Left hindlimb (tissue), 1 donor: Measurements from ENCODE around the gene SNRPD2.
A peak's percentile ranks its signal among the peaks of the same experiment; 100 is the strongest.
"Not testable (repeated sequence)": the region's sequence is repeated elsewhere in the genome, so short reads cannot be mapped to it uniquely, and the experiment has no call there.

Source experiments
- DNase-seq: peaks from one replicate; pipeline ENCODE4 v3.0.0-alpha.2; 2018

Gene SNRPD2

DNA sequence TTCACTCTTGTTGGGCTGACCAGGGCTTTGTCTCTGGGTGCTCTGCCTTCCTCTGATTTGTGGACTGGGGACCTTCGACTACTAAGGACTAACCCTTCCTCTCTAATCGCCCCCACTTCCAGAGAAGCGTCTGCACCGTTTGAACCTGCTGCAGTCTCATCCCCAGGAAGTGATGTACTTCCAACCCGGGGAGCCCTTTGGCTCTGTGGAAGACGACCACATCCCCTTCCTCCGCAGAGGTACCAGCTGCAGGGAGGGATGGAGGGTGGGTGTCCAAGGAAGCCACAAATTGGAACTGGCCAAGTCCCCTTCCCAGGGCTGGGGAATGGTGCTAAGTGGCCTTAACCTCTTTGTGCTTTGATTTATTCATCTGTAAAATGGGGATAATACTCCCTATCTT is 9.9 kb upstream of the SNRPD2 start:
- DNase-seq: no peak

DNA sequence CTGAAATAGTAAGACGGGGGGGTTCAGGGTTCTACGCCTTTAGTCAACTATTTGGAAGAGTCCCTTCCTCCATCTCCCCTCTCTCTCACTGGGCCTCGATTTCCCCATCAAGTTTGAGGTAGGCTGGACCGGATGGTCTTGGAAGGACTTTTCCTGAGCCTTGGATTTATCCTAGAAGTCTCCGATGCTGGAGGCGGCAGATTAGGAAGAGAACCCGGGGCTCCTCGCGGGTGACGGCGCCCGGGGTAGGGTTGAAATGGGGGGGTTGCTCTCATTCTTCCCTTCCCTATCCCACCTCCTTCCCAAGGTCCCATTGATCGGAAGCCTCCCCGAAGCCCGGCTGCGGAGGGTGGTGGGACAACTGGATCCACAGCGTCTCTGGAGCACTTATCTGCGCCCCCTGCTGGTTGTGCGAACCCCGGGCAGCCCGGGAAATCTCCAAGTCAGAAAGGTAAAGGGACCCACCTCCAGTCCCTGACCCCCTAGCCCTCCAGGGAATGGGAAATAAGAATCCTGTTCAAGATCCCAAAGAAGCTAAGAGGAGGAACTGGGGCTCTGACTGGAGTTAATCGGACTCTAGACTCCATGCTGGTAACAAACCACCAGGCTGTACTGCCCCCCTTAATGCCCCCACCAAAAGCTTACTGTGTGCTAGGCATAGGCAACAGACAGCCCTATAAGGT is 1.5 kb upstream of the SNRPD2 start:
- DNase-seq: peak; percentile 77

DNA sequence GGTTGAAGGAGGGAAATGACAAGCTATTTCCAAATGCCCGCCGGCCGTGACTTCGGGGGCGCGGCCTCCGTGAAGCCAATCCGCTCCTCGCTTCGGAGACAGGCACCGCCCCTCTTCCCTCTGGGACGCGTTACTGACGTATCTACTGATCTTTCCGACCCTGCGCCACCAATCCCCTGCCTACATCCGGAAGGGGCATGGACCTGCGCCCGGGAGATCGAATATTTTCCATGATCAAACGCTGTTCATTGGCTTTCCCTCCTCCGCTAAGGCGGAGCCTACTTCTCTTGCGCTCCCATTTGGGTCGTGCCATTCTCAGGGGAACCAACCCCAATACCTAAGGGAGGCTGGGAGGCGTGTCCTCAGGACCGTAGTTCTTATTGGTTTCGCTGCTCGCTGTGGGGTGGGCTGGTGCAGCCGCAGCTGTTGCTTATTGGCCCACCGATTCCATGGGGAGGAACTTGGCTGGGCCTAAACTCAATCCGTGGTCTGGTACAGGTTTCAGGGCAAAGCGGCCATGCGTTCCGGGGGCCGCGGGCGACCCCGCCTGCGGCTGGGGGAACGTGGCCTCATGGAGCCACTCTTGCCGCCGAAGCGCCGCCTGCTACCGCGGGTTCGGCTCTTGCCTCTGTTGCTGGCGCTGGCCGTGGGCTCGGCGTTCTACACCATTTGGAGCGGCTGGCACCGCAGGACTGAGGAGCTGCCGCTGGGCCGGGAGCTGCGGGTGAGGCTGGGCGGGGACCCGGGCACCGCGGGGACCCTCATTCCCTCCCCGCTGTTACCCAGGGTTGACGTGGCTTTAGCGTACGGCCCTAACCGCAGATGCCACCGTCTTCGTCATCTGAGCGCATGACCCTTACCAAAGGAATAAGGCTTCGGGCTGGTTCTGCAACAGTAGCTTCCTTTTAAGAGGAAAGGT is 693 bp upstream of the SNRPD2 start, which contains the start of gene QPCTL:
QPCTL (plus strand) TSS at position 480 of the 919 bp plus-strand sequence; CDS start at position 518, 38 bp downstream.
- peak; percentile 97 for DNase-seq

DNA sequence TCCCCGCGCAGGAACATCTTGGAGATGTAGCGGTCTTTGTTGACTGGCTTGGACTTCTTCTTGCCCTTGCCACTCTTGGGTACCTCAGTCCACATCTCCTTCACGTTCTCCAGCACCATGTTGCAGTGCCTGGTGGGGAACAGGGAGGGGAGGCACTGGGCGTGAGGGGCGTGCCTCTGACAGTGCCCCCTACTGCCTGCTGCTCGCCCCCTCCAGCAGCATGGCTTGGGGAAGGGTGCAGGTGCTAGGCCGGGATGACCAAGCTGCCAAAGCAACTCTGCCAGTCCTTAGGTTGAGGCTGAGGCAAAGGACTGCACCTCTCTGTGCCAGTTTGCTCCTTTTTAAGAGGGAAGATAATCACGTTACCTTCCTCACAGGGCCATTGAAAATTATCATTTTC is 4.2 kb downstream of the SNRPD2 start:
- no peak for DNase-seq

DNA sequence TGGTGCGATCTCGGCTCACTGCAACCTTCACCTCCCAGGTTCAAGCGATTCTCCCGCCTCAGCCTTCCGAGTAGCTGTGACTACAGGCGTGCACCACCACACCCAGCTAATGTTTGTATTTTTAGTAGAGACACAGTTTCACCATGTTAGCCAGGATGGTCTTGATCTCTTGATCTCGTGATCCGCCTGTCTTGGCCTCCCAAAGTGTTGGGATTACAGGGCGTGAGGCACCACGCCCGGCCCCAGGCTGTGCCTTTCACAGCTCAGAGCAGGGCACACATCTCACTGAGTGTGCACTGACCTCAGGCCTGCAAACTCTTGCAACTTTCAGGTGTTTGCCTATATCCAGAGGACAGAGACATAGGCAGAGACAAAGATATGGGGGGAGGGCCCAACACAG is 6.7 kb downstream of the SNRPD2 start:
- DNase-seq: not testable (repeated sequence)

DNA sequence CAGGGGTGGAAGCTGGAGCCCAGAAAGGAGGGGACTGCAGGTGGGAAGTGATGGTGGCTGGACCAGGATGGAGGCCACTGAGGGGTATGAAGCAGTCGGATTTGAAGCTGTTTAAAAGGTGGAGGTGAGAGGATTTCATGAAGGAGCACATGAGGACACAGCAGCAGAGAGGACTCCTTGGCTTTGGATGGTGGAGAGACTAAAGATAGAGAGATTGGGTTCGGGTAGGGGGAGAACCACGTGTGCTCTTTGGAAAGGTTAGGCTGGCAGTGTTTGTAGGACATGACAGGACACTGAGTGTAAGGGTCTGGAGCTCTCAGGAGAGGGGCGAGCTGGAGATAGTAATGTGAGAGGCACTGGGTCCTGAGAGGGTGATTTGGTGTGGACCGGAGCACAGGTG is 8.8 kb downstream of the SNRPD2 start:
- DNase-seq: no peak

DNA sequence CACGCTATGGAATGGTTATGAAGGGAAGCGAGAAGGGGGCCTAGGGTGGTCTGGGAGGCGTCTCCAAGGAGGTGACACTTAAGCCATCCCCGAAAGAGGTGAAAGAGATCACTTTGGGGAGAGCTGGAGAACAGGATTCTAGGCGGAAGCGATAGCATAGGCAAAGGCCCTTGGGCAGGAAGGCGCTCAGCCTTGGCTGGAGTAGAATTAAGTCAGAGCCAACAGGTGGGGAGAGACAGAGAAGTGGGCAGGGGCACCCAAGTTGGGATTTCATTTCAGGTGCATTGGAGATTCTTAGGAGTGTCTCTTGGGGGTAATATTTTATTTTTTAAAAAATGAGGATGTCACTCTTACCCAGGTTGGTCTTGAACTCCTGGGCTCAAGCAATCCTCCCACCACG is 9.6 kb downstream of the SNRPD2 start:
- no peak for DNase-seq

DNA sequence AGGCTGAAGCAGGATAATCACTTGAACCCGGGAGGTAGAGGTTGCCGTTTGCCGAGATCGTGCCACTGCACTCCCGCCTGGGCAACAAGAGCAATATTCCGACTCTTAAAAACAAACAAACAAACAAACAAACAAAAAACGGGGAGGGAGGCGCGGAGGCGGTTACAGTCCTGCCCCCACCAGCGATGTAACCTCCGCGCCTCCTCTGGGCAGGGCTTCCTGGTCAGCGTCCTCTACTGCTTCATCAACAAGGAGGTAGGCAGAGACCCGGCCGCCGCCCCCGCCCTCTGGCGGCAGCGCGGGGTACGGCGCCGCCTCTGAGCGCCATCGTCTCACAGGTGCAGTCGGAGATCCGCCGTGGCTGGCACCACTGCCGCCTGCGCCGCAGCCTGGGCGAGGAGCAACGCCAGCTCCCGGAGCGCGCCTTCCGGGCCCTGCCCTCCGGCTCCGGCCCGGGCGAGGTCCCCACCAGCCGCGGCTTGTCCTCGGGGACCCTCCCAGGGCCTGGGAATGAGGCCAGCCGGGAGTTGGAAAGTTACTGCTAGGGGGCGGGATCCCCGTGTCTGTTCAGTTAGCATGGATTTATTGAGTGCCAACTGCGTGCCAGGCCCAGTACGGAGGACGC is 10.2 kb downstream of the SNRPD2 start:
- DNase-seq: peak; percentile 83

DNA sequence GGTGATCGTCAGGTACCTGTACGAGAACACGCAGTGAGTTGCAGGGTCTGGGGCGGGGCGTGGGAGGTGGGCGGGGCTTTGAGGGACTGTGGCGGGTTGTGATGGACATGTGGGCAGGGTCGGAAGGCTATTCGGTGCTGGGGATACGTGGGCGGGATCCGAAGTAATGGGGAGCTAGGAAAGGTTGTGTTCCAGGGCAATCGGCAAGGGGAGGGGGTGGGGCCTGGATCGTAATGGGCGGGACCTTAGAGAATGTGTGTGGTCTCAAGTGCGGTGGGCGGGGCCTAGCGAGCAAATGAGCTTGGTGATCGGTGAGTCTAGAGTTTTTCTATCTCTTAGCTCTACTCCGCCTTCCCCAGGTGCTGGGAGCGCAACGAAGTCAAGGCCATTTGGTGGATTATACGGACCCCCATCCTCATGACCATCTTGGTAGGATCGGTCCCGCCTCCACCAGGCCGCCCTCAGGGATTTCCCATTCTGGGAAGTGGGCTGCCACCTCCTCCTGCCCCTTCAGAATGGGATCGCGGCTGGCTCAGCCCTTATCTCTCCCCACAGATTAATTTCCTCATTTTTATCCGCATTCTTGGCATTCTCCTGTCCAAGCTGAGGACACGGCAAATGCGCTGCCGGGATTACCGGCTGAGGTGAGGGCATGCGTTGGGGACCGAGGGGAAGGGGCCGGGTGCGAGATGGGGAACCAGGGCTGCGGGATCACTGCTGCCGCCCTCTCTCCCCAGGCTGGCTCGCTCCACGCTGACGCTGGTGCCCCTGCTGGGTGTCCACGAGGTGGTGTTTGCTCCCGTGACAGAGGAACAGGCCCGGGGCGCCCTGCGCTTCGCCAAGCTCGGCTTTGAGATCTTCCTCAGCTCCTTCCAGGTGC is 14.2 kb downstream of the SNRPD2 start:
- peak; percentile 62 for DNase-seq

DNA sequence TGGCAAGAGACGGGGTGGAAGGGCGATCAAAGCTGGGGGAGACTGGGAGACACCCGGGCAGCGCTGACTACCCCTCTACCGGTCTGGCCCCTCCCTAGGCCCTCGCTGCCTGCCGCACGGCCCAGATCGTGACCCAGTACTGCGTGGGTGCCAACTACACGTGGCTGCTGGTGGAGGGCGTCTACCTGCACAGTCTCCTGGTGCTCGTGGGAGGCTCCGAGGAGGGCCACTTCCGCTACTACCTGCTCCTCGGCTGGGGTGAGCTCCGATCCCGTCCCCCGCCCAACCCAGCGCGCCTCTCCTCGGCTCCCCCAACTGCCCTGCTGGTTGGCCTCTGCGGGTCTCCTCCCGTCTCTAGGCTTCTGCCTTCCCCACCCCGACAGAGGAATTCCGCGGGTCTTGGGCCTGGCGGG is 14.9 kb downstream of the SNRPD2 start:
- DNase-seq: no peak

DNA sequence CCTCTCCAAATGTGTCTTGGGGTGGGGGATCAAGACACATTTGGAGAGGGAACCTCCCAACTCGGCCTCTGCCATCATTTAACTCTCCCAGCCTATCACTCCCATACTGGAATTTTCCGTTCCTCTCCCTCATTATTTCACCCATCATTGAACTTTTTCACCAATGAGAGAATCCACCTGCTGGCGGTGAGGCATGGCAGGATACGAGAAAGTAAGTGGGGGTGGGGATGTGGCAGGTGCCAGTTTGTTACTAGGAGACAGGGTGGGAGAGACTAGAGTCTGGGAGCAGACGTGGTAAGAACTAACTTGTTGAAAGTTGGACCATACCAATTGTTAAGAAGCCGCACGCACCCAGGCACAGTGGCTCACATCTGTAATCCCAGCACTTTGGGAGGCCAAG is 16.8 kb downstream of the SNRPD2 start:
- DNase-seq: no peak

DNA sequence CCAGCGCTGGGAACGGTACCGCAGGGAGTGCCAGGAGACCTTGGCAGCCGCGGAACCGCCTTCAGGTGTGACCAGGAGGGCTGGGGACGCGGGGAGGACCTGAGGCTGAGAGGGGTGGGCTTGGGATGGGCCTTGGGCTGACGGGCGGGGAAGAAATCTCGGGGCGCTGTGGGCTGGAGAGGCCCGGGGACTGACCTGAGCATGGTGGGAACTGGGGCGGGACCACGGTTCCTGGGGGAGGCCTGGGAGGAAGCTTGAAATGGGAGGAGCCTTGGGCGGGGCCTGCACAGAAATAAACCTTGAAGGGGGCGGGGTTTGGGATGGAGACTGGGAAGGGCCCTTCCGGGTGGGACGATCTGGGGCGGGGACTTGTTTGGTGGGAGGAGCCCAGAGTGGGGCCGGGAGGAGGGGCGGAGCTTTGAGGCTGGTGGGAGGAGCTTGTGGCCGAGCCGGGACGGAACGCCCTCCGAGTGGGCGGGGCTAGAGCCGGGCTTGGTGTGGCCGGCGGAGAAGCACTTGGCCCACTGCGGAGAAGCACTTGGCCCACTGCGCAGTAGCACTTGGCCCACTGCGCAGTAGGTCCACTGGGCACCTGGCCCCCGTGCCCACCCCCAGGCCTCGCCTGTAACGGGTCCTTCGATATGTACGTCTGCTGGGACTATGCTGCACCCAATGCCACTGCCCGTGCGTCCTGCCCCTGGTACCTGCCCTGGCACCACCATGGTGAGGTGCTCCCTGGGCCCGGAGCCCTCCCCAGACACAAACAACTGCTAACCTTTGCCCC is 20.9 kb downstream of the SNRPD2 start:
- DNase-seq: peak; percentile 55

DNA sequence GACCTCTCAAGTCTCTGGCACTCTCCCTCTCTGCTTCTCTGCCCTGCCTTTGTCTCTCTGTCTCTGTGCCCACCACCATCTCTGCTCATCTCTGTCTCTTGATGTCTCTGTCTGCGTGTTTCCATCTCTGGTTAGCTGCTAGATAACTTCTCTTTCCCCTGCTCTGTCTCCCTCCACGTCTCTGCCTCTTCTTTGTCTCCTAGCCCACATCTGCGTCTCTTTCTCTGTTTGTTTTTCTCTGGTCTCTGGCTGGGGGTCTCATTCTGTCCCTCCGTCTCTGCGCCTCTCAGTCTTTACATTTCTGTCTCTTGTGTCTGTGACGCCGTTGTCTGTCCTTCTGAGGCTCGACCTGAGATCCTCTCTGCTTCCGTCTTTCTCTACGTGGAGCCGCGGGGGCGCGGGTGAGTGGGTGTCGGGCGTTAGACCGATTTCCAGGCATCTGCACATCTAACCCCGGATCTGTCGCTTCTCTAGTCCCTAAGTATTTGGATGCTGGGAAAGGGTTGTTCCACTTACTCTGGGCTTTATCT is 23.3 kb downstream of the SNRPD2 start:
- no peak for DNase-seq

DNA sequence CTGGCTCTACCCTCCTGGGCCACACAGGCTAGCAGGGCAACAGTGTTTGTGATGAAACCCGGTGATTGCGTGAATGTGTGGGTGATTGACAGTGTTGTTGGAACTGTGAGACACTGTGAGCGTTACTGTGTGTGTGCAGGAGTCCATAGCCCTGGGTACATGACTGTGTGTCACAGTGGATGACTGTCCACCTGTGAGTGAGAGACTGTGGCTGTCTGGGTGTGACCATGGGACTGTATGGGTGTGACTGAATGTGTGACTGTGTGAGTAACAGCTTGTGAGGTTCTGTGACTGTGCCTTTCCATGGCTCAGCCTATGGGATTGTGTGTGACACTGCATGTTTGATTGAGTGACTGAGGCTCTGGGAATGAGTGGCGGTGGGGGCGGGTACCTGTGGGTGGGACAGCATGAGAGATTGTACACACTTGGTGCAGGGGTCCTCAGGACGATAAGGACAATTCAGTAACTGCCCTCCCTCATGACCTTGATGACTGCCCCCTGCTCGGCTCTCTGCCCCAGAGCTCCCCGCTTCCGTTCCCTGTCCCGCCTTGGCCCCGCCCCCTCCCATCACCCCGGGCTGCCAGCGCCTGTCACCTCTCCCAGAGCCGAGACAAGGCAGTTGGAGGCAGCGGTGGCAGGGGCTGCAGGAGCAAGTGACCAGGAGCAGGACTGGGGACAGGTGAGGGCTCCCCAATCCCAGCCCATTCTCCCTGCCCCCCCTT is 24.0 kb downstream of the SNRPD2 start, which contains the start of gene GIPR:
GIPR (plus strand) TSS at position 602 of the 722 bp plus-strand sequence. CDS start 1,300 bp downstream, outside the sequence.
- no peak for DNase-seq

DNA sequence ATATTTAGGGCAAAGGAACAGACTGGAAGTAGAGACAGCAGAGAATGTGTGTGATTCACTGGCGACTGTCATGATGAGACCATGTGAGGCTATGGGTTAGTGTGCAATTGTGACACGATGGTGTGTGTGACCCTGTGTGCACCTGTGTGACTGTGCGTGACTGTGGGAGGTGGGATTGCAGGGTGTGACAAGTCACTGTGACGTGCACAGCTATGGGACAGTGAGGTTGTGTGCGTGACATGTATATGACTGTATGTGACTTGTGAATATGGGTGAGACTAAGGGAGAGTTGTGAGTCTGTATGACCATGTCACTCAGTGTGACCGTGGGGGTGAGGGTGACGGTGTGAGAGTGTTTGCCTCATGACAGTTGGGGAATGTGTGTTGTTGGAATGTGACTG is 27.2 kb downstream of the SNRPD2 start:
- no peak for DNase-seq

DNA sequence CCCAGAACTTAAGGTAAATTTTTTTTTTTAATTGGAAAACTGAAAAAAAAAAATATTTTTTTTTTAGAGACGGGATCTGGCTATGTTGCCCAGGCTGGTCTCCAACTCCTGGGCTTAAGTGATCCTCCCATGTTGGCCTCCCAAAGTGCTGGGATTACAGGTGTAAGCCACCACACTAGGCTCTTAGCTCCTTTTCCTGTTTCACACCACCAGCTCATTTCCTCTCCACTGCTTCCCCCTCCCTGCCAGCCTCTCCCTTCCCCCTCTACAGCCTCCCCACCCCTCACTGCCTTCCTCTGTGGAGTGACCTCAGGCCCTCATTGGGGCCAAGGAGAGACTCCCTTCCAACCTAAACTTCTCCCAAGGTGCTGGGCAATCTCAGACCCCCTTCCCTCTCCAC is 28.0 kb downstream of the SNRPD2 start:
- DNase-seq: no peak

DNA sequence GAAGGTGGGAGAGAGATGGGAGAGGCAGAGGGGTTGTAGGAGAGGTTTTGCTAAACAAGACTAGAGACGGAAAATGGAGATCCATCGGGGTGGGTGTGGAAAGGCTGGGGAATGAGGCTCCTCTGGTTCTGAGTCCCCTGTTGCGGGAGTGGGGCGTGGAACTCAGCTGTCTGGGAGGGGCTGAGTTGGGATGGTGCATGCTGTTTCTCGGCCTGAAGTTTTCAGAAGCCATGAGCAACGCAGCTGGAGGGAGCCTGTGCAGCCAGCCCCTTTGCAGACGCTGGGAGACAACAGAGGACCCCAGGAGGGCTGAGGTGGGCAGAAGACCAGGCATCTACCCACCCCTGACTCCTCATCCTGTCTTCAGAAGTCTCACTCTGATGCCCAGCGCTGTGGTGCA is 31.1 kb downstream of the SNRPD2 start:
- DNase-seq: no peak

DNA sequence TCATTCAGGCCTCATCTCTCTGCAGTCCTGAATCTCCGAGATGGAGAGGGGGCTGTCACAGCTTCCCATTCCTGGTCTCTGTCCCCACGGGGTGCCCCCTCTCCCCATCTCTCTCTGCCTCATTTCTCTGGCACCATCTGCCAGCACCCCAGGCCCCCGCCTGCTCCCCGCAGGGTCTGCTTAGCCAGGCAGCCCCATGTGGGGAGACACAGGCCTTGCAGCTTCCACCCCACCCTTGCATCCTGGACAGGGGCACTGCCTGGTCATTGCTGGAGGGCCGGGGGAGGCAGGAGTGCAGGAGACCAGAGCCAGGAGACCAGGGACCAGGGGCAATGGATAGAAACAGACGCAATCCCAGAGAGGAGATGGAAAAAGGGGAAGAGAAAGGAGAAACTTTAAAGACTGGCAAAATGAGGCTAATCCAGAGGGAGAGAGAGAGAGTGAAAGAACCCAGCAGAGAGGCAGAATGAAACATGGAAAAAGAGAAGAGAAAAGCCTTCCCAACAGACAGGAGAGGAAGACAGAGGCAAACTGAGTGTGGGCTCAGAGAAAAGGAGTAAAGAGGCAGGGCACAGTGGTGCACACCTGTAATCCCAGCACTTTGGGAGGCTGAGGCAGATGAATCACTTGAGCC is 32.5 kb downstream of the SNRPD2 start:
- DNase-seq: no peak

DNA sequence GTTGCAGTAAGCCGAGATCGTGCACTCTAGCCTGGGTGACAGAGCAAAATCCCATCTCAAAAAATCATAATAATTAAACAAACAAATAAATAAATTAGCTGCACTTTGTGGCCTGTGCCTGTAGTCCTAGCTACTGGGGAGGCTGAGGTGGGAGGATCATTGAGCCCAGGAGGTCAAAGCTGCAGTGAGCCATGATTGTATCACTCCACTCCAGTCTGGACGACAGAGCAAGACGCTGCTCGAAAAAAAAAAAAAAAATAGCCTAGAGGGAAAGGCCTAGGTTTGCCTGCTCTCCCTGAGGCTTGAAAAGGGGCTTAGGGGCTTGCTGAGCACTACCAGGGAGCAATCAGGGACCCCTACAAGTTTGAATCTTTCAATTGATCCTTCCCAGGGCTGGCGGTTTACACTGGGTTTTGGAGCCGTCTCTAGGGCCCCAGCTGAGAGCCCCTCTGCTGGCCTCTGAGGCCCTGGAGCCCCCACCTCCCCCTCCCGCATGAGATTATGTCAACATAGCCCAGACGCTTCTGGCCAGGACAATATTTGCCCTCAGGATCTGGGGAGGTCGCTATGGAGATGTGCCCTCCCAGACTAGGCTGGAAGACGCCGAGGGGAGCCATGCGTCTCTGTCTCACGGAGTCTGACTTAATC is 34.1 kb downstream of the SNRPD2 start:
- no peak for DNase-seq

DNA sequence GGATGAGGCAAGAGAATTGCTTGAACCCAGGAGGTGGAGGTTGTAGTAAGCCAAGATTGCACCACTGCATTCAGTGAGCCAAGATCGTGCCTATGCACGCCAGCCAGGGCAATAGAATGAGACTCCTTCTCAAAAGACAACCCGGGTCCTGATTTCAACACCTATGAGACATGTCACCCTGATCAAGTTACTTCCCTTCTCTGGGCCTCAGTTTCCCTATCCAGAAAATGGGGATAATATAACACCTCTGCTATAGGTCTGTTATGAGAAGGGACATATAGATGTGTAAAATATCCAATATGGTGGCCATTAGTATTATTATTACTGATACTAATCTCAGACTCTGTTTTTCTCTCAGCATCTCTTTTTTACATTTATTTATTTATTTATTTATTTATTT is 36.7 kb downstream of the SNRPD2 start:
- no peak for DNase-seq
